Upper lobe of left lung (tissue), 6 donors: Measurements from ENCODE around the gene SLC43A3. TPM values are rescaled to one million over a fixed set of nuclear protein-coding genes. Genes with fewer than 3 reads are reported as not detected.

Experiments
- ATAC-seq, 2 donors: fragments of 200-7000 bp; cut with Tn5 transposase; one replicate each; pipeline ENCODE4 v1.9.1; 2022; ENCODE audit warnings: mild to moderate bottlenecking in 2 of 2, moderate library complexity in 2 of 2; ENCODE audit not compliant: low FRiP score in 2 of 2
- DNase-seq, 2 donors: peaks; one replicate each; pipeline ENCODE4 v3.0.0-alpha.2; 2019 to 2020
- H3K27ac ChIP-seq, 4 donors: fragments of 200-600 bp; sonication (generic); one replicate each; pipeline ENCODE4 v1.5.1; 2016 to 2019
- H3K27me3 ChIP-seq, 4 donors: fragments of 200-600 bp; sonication (generic); one replicate each; pipeline ENCODE4 v1.5.1; 2017 to 2019
- H3K36me3 ChIP-seq, 4 donors: fragments of 200-600 bp; sonication (generic); one replicate each; pipeline ENCODE4 v1.5.1; 2016 to 2019
- H3K4me1 ChIP-seq, 4 donors: fragments of 200-600 bp; sonication (generic); one replicate each; pipeline ENCODE4 v1.5.1; 2018 to 2019
- H3K4me3 ChIP-seq, 4 donors: fragments of 200-600 bp; sonication (generic); one replicate each; pipeline ENCODE4 v1.5.1; 2017 to 2019; ENCODE audit warnings: mild to moderate bottlenecking in 2 of 4, moderate library complexity in 1 of 4
- H3K9me3 ChIP-seq, 4 donors: fragments of 200-600 bp; sonication (generic); one replicate each; pipeline ENCODE4 v1.5.1; 2018 to 2019
- EP300 ChIP-seq, 4 donors: sonication (generic); formaldehyde crosslinking; IDR thresholded peaks; one replicate each; pipeline ENCODE4 v1.5.1; 2017; ENCODE audit warnings: antibody characterized with exemption in 4 of 4, control low read depth in 2 of 4
- POLR2A ChIP-seq, 4 donors: fragments of 450-650 bp; IDR thresholded peaks; one replicate each; pipeline ENCODE4 v1.5.1; 2016 to 2017; ENCODE audit warnings: antibody characterized with exemption in 4 of 4, mild to moderate bottlenecking in 2 of 4
- POLR2AphosphoS5 ChIP-seq, 2 donors: sonication (generic); formaldehyde crosslinking; IDR thresholded peaks; one replicate each; pipeline ENCODE4 v1.5.1; 2017; ENCODE audit warnings: antibody characterized with exemption in 2 of 2
- WGBS, 2 donors: methylation state at CpG; one replicate each; pipeline ENCODE4 v1.1.5; 2017 to 2018; 5-methylcytosine and 5-hydroxymethylcytosine counted together
- total RNA-seq, 6 donors: library from RNA; depleted of rRNA in 4 of 6; stranded (reverse); fragments of >200 nt in 4 of 6; gene quantifications; one replicate each; pipeline versions ENCODE4 v1.1.0 to v1.2.1, GENCODE V29; 2016 to 2021
- TF ChIP-seq, protein P1 (sequence below), 6 experiments: fragments of 450-650 bp in 4 of 6; fragments of 200-600 bp in 2 of 6; sonication (generic) in 2 of 6; IDR thresholded peaks; one replicate each; pipeline ENCODE4 v1.5.1; 2016 to 2019; ENCODE audit warnings: antibody characterized with exemption in 6 of 6
- donor health status: DM: no; HTN: no; CAD: no; lungs with moderate emphysema.
- donor health status: DM: no; HTN: yes; CAD: no; lungs with severe emphysema.

Gene SLC43A3
- total RNA-seq, 6 donors from 2014 or later = 61.6 to 177 (median 118) TPM

- H3K36me3 ChIP-seq = no peaks in the 10 kb centered on the region
- H3K4me3 ChIP-seq = peak overlapping the region in 3 of 4 donors; percentile 47 to 56 (median 53)
- WGBS, 2 donors = 2 to 3% methylated on average over 31 to 39 of the region's 62 CpGs
- no peaks in the 10 kb centered on the region for H3K9me3 ChIP-seq
- peaks cover 0 to 38% (median 15%) of the 10 kb centered on the region in 4 donors for H3K27me3 ChIP-seq
- peaks cover 39 to 44% (median 40%) of the 10 kb centered on the region in 4 donors for H3K4me1 ChIP-seq
- ATAC-seq (peak; percentile 5 to 14), DNase-seq (peak in 1 of 2 donors; percentile 89)
- TF ChIP-seq POLR2A (IDR thresholded peaks at IDR 0.05) = no peak
- H3K27ac ChIP-seq = peak overlapping the region in 1 of 4 donors; percentile 31
Observed at GRCh38 chr11:57459164-57460021, 32.5 kb upstream of the SLC43A3 start.

GRCh38 chr11:57458410-57459163, 31.7 kb upstream of the SLC43A3 start:
- no peaks in the 10 kb centered on the region for H3K36me3 ChIP-seq
- TF ChIP-seq, protein P1, sequence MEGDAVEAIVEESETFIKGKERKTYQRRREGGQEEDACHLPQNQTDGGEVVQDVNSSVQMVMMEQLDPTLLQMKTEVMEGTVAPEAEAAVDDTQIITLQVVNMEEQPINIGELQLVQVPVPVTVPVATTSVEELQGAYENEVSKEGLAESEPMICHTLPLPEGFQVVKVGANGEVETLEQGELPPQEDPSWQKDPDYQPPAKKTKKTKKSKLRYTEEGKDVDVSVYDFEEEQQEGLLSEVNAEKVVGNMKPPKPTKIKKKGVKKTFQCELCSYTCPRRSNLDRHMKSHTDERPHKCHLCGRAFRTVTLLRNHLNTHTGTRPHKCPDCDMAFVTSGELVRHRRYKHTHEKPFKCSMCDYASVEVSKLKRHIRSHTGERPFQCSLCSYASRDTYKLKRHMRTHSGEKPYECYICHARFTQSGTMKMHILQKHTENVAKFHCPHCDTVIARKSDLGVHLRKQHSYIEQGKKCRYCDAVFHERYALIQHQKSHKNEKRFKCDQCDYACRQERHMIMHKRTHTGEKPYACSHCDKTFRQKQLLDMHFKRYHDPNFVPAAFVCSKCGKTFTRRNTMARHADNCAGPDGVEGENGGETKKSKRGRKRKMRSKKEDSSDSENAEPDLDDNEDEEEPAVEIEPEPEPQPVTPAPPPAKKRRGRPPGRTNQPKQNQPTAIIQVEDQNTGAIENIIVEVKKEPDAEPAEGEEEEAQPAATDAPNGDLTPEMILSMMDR (IDR thresholded peaks at IDR 0.05) = peak; percentile 54 to 88 (median 70)
- TF ChIP-seq EP300 (IDR thresholded peaks at IDR 0.05) = no peak
- no peak for TF ChIP-seq POLR2A (IDR thresholded peaks at IDR 0.05)
- no peak for TF ChIP-seq POLR2AphosphoS5 (IDR thresholded peaks at IDR 0.05)
- H3K27ac ChIP-seq = peak overlapping the region in 1 of 4 donors; percentile 31
- H3K4me3 ChIP-seq = peak overlapping the region; percentile 13 to 56 (median 50)
- peaks cover 0 to 38% (median 15%) of the 10 kb centered on the region in 4 donors for H3K27me3 ChIP-seq
- H3K9me3 ChIP-seq = no peaks in the 10 kb centered on the region
- peaks cover 39 to 44% (median 40%) of the 10 kb centered on the region in 4 donors for H3K4me1 ChIP-seq
- ATAC-seq (peak in 1 of 2 donors; percentile 73), DNase-seq (peak; percentile 47 to 84)
- WGBS, 2 donors = 1 to 2% methylated on average over 27 to 36 of the region's 44 CpGs

DNA sequence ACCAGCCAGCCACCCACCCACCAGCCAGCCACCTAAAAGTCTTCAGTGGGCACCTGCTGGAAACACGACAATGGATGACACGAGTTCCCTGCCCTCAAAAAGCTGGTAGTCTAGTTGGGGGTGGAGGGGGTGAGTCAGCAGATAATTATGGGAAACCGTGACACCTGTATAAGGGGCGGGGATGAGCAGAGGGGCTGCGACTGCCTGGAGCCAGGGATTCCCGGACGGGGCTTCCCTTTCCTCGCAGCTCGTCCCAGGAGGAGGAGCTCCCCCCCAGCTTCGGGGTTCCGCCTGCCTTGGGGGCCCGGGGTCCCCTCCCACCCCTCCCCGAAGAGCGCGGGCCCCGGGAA, 31.1 kb upstream of the SLC43A3 start:
- peak overlapping the region in 1 of 4 donors; percentile 31 for H3K27ac ChIP-seq
- H3K36me3 ChIP-seq = no peaks in the 10 kb centered on the region
- H3K9me3 ChIP-seq = no peaks in the 10 kb centered on the region
- peak overlapping the region; percentile 13 to 56 (median 50) for H3K4me3 ChIP-seq
- DNase-seq (no peak), ATAC-seq (peak in 1 of 2 donors; percentile 0)
- 4% methylated on average over 14 of the region's 16 CpGs; no CpG with 5 or more reads in 1 of the 2 donors for WGBS, 2 donors
- TF ChIP-seq POLR2A (IDR thresholded peaks at IDR 0.05) (no peak), EP300 (IDR thresholded peaks at IDR 0.05) (no peak), POLR2AphosphoS5 (IDR thresholded peaks at IDR 0.05) (no peak)
- TF ChIP-seq, protein P1 (IDR thresholded peaks at IDR 0.05) = no peak
- H3K27me3 ChIP-seq = peaks cover 0 to 38% (median 15%) of the 10 kb centered on the region in 4 donors
- H3K4me1 ChIP-seq = peaks cover 39 to 45% (median 42%) of the 10 kb centered on the region in 4 donors

DNA sequence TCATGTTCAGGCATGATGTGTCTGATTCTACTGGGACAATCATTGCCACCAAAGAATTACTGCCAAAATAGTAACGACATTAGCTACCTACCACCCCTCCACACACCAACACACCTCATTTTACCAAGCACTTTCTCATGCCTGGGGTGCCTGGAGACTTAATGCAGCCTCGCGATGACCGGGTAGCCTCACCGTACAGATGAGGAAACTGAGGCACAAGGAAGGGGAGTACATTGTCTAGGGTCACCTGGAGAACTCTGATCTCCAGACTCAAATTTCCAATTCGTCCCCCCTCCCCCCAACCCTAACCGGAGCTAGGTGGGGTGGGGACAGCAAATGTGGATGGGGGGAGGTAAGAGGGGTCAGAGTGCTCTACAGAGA, 30.7 kb upstream of the SLC43A3 start:
- WGBS, 2 donors = 4 to 13% methylated on average over 7 of the region's 7 CpGs
- no peak for ATAC-seq
- no peak overlapping the region for H3K4me3 ChIP-seq
- H3K4me1 ChIP-seq = peaks cover 39 to 46% (median 42%) of the 10 kb centered on the region in 4 donors
- H3K27ac ChIP-seq = no peak overlapping the region
- H3K36me3 ChIP-seq = no peaks in the 10 kb centered on the region
- DNase-seq = no peak
- no peaks in the 10 kb centered on the region for H3K9me3 ChIP-seq
- H3K27me3 ChIP-seq = peaks cover 0 to 38% (median 15%) of the 10 kb centered on the region in 4 donors
- TF ChIP-seq EP300 (IDR thresholded peaks at IDR 0.05) (no peak), POLR2AphosphoS5 (IDR thresholded peaks at IDR 0.05) (no peak), POLR2A (IDR thresholded peaks at IDR 0.05) (no peak)
- TF ChIP-seq, protein P1 (IDR thresholded peaks at IDR 0.05) = no peak
